ENCODE measurements around the gene DHRS4L2. TPM values are rescaled to one million over a fixed set of nuclear protein-coding genes. Genes with fewer than 3 reads are reported as not detected.
"Not testable (repeated sequence)": the region's sequence is repeated elsewhere in the genome, so short reads cannot be mapped to it uniquely, and the experiment has no call there.

Gene DHRS4L2
- polyA plus RNA-seq, 3 donors: 22.1 to 46.6 (median 42.6) TPM

- H3K4me3 Mint-ChIP-seq: no peak overlapping the region
- H3K27me3 Mint-ChIP-seq (ENCODE audit: low read depth in 3 of 3): no peaks in the 10 kb centered on the region
- H3K4me1 Mint-ChIP-seq: peaks cover 22% of the 10 kb centered on the region
- Histone ChIP-seq H3K4me2 (replicated peaks; ENCODE audit: extremely low read depth, low read length, poor library complexity, severe bottlenecking) (no peak overlapping the region), H3K36me3 (replicated peaks in 1 of 2; ENCODE audit: control insufficient read depth in 1 of 2, insufficient read depth in 2 of 2, low read length in 2 of 2) (no peaks in the 10 kb centered on the region), H3K27me3 (ENCODE audit: control insufficient read depth in 2 of 2, insufficient read depth in 2 of 2, low read length in 2 of 2) (no peaks in the 10 kb centered on the region), H4K20me1 (ENCODE audit: insufficient read depth, low read length) (peaks cover 5% of the 10 kb centered on the region), H3K9ac (ENCODE audit: insufficient read depth, low read length, poor library complexity, severe bottlenecking) (no peak overlapping the region), H3K9me3 (replicated peaks in 1 of 2; ENCODE audit: control insufficient read depth in 1 of 2, insufficient read depth in 1 of 2, low read length in 2 of 2) (peaks cover 7 to 11% of the 10 kb centered on the region in 2 donors), H3K27ac (ENCODE audit: low read depth in 1 of 2, low read length in 2 of 2) (no peak overlapping the region), H3K79me2 (ENCODE audit: insufficient read depth, low read length) (peaks cover 14% of the 10 kb centered on the region), H3K4me1 (ENCODE audit: control insufficient read depth in 1 of 2, insufficient read depth in 2 of 2, low read length in 2 of 2) (peaks cover 13 to 23% of the 10 kb centered on the region in 2 donors), H3K4me3 (replicated peaks in 1 of 3; ENCODE audit: low read depth in 2 of 3, low read length in 3 of 3) (no peak overlapping the region), H2AFZ (ENCODE audit: insufficient read depth, low read depth, low read length, poor library complexity, severe bottlenecking) (no peak overlapping the region)
- peaks cover 5 to 12% (median 9%) of the 10 kb centered on the region in 7 donors for H3K9me3 Mint-ChIP-seq
- 100% methylated on average over 1 of the region's 6 CpGs for WGBS (ENCODE audit: insufficient coverage)
- H3K27ac Mint-ChIP-seq: no peak overlapping the region
- TF ChIP-seq CTCF (IDR thresholded peaks at IDR 0.05): no peak
- H3K36me3 Mint-ChIP-seq: peaks cover 6 to 16% of the 10 kb centered on the region in 2 donors
- intact Hi-C loops (cut with micrococcal nuclease): no loop called here
- DNase-seq: no peak
Measured at GRCh38 chr14:23950411-23951135, 38.2 kb upstream of the DHRS4L2 start.

- H2AFZ ChIP-seq (ENCODE audit: insufficient read depth, low read depth, low read length, poor library complexity, severe bottlenecking); H4K20me1 ChIP-seq (ENCODE audit: insufficient read depth, low read length); H3K36me3 ChIP-seq (replicated peaks in 1 of 2; ENCODE audit: control insufficient read depth in 1 of 2, insufficient read depth in 2 of 2, low read length in 2 of 2); H3K4me3 ChIP-seq (replicated peaks in 1 of 3; ENCODE audit: low read depth in 2 of 3, low read length in 3 of 3); H3K27ac ChIP-seq (ENCODE audit: low read depth in 1 of 2, low read length in 2 of 2); DNase-seq; H3K9ac ChIP-seq (ENCODE audit: insufficient read depth, low read length, poor library complexity, severe bottlenecking); intact Hi-C loops (cut with micrococcal nuclease); H3K27me3 ChIP-seq (ENCODE audit: control insufficient read depth in 2 of 2, insufficient read depth in 2 of 2, low read length in 2 of 2); H3K4me3 Mint-ChIP-seq; H3K27me3 Mint-ChIP-seq (ENCODE audit: low read depth in 3 of 3); H3K4me2 ChIP-seq (replicated peaks; ENCODE audit: extremely low read depth, low read length, poor library complexity, severe bottlenecking); H3K27ac Mint-ChIP-seq: not testable (repeated sequence)
- H3K36me3 Mint-ChIP-seq: peaks cover 10 to 21% of the 10 kb centered on the region in 2 donors
- Histone ChIP-seq H3K79me2 (ENCODE audit: insufficient read depth, low read length) (peaks cover 14% of the 10 kb centered on the region), H3K9me3 (replicated peaks in 1 of 2; ENCODE audit: control insufficient read depth in 1 of 2, insufficient read depth in 1 of 2, low read length in 2 of 2) (peaks cover 7 to 11% of the 10 kb centered on the region in 2 donors), H3K4me1 (ENCODE audit: control insufficient read depth in 1 of 2, insufficient read depth in 2 of 2, low read length in 2 of 2) (peaks cover 13 to 23% of the 10 kb centered on the region in 2 donors)
- peaks cover 27% of the 10 kb centered on the region for H3K4me1 Mint-ChIP-seq
- WGBS (ENCODE audit: insufficient coverage): 100% methylated on average over 1 of the region's 3 CpGs
- peaks cover 5 to 12% (median 9%) of the 10 kb centered on the region in 7 donors for H3K9me3 Mint-ChIP-seq
Measured at GRCh38 chr14:23951136-23951466, 37.6 kb upstream of the DHRS4L2 start.
